GM21447 (cell line): ENCODE results near the gene JSRP1.

Experiments
- ATAC-seq: cut with Tn5 transposase; IDR thresholded peaks from one replicate; pipeline ENCODE4 v1.9.1; 2021; ENCODE audit not compliant: unreplicated experiment

Gene JSRP1, protein sequence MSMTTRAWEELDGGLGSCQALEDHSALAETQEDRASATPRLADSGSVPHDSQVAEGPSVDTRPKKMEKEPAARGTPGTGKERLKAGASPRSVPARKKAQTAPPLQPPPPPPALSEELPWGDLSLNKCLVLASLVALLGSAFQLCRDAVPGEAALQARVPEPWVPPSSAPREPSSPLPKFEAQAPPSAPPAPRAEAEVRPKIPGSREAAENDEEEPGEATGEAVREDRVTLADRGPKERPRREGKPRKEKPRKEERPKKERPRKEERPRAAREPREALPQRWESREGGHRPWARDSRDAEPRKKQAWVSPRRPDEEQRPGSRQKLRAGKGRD

GRCh38 chr19:2255982-2256685, at the start of gene JSRP1:
TSS of gene JSRP1 (minus strand) at chr19:2256417. CDS start at chr19:2255314, 1,103 bp downstream.
- no peak for ATAC-seq

- no peak for ATAC-seq
Observed at GRCh38 chr19:2305452-2306280, 49.4 kb upstream of the JSRP1 start.

DNA sequence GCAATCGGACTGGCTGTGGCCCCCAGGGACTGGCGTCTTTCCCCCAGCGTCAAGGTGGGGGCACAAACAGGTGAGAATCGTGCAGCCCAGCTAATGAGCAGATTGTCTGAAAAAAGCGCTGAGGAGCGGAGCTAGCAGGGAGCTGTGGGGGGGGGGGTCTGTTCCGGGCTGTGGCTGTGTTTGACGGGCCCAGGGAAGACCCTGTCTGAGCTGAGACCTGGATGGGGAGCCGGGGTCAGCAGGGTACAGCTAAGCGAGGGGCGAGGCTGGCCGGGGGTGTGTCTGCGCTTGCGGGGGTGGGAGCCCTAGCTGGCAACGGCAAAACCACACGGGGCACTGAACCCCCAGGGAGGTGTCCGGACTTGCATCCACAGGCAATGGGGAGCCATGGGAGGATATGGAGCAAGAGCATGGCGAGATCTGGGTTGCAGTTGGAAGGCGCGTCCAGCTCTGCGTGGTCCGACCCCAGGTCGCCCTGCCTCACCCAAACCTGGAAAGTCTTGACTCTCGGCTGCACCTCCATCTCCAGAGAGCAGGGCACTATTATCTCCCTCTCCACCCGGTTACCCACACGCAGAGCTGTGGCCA, 47.1 kb upstream of the JSRP1 start:
- no peak for ATAC-seq

DNA sequence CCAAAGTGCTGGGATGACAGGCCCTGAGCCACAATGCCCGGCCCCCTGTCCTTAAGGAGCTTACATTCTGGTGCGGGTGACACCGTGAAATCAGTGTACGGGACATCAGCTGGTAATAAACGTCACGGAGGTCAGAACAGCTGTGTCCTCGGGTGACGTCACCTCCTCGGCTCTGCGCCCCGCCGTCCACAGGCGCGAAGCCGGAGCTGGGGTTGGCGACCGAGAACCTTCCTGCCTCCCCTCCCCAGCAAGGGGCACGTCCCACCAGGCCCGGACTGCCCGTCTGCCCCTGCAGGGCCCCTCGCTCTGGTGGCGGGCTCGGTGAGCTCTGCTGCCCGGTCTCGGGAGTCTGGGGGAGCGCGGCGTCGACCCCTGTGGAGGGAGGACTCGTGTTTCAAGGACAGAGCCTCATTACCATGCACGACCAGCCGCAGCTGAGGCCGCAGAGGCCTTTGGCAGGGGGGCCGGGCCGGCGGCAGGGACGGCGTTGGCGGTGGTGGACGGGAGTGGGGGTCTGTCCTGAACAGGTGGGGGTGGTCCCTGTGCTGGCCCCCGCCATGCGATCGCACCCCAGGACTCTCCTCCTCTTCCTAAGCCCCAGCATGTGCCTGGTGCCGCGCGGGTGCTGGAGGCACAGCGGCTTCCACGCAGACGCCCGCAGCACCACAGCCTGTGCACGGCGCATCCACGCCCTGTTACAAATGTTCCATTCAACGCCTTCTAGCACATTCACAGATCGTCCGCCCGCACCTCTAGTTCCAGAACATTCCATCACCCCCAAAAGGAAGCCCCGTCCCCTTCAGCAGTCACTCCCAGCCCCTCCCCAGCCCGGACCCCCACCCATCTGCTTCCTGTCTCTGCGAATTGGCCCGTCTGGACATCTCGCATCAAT, 46.3 kb upstream of the JSRP1 start:
- no peak for ATAC-seq

DNA sequence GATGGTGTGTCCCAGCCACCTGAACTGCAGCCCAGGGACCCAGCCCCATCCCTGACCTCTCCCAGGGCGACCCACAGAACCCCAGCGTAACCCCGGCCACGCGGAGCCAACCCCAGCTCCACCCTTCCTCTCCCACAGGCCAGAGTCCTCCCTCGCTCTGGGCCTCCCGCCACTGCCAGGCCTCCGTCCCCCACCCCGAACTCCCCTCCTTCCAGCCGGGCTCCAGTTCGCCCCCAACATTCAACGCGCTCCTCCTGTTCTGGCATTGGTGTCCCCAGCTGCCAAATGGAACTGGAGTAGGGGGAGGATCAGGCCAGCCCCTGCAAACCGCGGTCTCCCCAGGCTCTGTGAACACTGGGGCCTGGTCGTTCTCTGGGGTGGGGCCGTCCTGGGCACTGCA, 44.3 kb upstream of the JSRP1 start:
- ATAC-seq = no peak

DNA sequence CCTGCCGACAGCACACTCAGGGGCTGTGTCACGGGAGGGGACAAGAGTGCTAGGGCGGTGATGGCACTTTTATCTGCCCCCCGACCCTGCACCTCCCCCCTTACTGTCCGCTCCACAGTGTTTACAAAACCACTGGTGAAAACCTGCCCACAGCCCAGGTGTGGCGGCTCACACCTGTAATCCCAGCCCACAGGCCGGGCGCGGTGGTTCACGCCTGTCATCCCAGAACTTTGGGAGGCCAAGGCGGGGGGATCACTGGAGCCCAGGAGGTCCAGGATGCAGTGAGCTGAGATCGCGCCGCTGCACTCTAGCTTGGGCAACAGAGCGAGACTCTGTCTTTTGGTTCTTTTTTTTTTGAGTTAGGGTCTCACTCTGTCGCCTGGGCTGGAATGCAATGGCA, 39.9 kb upstream of the JSRP1 start:
- ATAC-seq = no peak

- no peak for ATAC-seq
Observed at GRCh38 chr19:2294687-2295335, 38.6 kb upstream of the JSRP1 start.

- ATAC-seq = no peak
Observed at GRCh38 chr19:2291185-2291751, 35.1 kb upstream of the JSRP1 start.

DNA sequence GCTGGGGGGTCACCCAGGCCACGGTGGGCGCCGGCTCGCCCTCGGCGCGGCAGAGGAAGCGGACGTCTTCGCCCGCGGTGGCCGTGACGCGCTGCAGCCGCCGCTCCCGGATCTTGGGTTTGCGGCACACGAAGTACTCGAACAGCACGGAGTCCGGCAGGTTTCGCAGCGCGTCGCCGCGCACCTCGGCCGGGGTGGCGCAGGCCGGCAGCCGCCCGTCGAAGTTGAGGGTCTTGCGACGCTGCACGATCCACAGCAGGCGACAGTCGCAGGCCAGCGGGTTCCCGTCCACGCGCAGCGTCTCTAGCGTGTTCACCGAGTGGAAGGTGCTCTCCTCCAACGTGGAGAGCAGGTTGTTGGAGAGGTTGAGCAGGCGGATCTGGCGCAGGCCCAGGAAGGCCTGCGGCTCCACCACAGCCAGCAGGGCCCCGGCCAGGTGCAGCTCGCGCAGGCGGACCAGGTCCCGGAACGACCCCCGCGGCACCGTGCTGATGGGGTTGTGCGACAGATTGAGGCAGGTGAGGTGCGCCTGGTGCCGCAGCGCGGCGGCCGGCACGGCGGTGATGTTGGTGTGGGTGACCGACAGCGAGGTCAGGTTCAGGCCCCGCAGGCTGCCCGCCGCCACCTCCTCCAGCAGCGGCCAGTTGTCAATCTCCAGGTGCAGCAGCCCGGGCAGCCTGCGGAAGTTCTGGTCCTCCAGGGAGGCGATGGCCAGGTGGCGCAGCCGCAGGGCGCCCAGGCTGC, 34.4 kb upstream of the JSRP1 start:
- no peak for ATAC-seq

GRCh38 chr19:2289714-2290435, 33.7 kb upstream of the JSRP1 start:
- ATAC-seq = no peak

- ATAC-seq = no peak
Observed at GRCh38 chr19:2288818-2289713, 32.8 kb upstream of the JSRP1 start.

DNA sequence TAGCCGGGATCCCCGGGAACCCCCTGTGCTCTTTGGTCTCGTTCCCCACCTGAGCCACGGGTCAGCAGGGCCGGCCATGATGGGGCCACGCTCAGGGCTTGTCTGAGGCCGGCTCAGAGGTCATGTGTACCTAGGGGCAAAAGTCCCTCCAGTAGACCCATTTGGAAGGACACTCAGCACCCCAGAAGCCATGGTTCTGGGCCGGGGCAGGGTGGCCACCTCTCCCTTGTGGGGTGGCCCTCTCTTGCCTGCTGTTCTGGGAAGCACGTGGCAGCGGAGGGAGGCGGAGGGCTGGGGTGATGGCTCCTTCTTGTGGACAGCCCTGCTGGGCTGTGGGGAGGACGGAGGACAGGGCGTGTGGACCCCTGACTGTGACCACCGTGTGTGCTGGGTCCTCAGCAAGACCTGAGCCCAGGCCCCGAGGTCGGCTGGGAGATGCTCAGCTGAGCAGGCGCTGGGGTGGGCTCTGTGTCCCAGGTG, 32.2 kb upstream of the JSRP1 start:
- no peak for ATAC-seq

- no peak for ATAC-seq
Observed at GRCh38 chr19:2287585-2288337, 31.5 kb upstream of the JSRP1 start.

DNA sequence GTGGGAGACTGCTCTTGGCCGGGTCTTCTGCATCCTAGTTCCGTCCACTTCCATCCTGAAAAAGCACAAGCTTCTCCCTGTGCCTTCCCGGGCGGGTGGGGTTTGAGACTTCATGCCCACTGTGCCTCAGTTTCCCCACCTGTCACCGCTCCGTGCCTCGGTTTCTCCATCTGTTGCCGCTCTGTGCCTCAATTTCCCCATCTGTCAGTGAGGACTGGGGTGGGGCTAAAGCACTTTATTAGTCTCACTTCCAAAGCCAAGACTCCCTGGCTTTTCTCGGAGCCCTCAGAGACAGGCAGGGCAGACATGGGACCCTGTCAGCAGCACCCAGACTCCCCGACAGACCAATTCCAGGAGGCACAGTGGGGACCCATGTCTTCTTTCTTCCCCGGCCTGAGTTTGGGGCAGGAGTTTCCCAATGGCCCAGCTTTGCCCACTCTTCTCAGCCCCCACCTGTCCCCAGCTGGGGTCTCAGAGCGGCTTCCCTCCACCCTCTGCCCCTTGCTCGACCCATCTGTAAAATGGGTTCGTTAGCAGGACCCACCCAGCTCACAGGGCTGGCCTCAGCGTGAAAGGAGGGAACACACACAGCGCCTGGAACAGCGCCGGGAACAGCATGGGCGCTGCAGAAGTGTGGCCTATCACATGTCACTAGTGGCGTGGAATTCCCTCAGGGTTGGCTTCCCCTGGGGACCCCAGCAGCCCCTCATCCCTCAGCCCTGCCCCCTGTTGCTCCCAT, 30.4 kb upstream of the JSRP1 start:
- ATAC-seq = no peak

DNA sequence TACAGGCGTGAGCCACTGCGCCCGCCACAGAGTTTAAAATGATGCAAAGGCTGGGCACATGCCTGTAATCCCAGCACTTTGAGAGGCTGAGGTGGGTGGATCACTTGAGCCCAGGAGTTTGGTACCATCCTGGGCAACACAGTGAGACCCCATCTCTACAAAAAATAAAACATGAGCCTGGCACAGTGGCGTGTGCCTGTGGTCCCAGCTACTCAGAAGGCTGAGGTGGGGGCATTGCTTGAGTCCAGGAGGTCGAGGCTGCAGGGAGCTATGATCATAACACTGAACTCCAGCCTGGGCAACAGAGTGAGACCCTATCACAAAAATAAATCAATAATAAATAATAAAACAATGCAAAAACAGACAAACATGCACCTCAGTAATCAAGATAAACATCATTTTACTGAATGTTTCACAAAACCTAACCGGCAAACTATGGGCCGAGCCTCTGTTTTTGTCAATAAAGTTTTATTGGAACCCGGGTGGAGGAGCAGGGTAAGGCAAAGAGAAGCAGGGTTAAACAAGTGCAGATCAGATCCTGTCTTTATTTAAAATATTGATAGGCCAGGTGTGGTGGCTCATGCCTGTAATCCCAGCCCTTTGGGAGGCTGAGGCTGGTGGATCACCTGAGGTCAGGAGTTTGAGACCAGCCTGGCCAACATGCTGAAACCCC, 27.8 kb upstream of the JSRP1 start:
- no peak for ATAC-seq
